ENCODE data around the gene ILF3.

- no peak for TF ChIP-seq POLR2A (IDR thresholded peaks at IDR 0.05)
- TF ChIP-seq, protein P1, sequence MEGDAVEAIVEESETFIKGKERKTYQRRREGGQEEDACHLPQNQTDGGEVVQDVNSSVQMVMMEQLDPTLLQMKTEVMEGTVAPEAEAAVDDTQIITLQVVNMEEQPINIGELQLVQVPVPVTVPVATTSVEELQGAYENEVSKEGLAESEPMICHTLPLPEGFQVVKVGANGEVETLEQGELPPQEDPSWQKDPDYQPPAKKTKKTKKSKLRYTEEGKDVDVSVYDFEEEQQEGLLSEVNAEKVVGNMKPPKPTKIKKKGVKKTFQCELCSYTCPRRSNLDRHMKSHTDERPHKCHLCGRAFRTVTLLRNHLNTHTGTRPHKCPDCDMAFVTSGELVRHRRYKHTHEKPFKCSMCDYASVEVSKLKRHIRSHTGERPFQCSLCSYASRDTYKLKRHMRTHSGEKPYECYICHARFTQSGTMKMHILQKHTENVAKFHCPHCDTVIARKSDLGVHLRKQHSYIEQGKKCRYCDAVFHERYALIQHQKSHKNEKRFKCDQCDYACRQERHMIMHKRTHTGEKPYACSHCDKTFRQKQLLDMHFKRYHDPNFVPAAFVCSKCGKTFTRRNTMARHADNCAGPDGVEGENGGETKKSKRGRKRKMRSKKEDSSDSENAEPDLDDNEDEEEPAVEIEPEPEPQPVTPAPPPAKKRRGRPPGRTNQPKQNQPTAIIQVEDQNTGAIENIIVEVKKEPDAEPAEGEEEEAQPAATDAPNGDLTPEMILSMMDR (IDR thresholded peaks at IDR 0.05 in 4 of 5, conservative IDR thresholded peaks at IDR 0.05 in 1 of 5): no peak
Measured at GRCh38 chr19:10655457-10656312, 1.5 kb downstream of the ILF3 start.

All from gastrocnemius medialis (tissue), 4 donors.